Measurements from ENCODE around the gene MYL6B. TPM values are rescaled to one million over a fixed set of nuclear protein-coding genes. Genes with fewer than 3 reads are reported as not detected.

Gene MYL6B
- total RNA-seq (2022; extraction: Qiagen RNA extraction) = 69.1 to 84.7 TPM (median 80.8 TPM) in 5 replicates

GRCh38 chr12:56152132-56152755 lies at the start of gene MYL6B:
Gene MYL6B (plus strand): TSS chr12:56152587. CDS start chr12:56153919, 1,332 bp downstream.

GRCh38 chr12:56104109-56104814 lies 48.1 kb upstream of the MYL6B start, which contains the start of gene PA2G4:
Gene PA2G4 (plus strand): TSS chr12:56104559. CDS start chr12:56104738, 179 bp downstream.

GRCh38 chr12:56116267-56117081 lies 35.9 kb upstream of the MYL6B start, which contains the start of gene RPL41:
Gene RPL41 (plus strand): TSS chr12:56116633.

GRCh38 chr12:56117778-56118687 lies 34.4 kb upstream of the MYL6B start, which contains the start of gene ZC3H10:
Gene ZC3H10 (plus strand): TSS chr12:56118266. CDS start chr12:56120563, 2,297 bp downstream.

GRCh38 chr12:56127888-56128669 lies 24.3 kb upstream of the MYL6B start, which contains the start of gene ESYT1:
Gene ESYT1 (plus strand): TSS chr12:56128267. CDS start chr12:56128320, 53 bp downstream.

GRCh38 chr12:56158029-56158925 lies 5.9 kb downstream of the MYL6B start, which contains the start of gene MYL6:
Gene MYL6 (plus strand): TSS chr12:56158359. CDS start chr12:56158402, 43 bp downstream.

GRCh38 chr12:56189099-56189917 lies 36.9 kb downstream of the MYL6B start, which contains the start of gene SMARCC2:
Gene SMARCC2 (minus strand): TSS chr12:56189483. CDS start chr12:56189461, 22 bp downstream.

Other genes with a start within 250 kb of the MYL6B start
- gene PYM1, start 224.7 kb upstream of the MYL6B start, total RNA-seq (2022; extraction: Qiagen RNA extraction) = 40.4 to 44.4 TPM (median 41.2 TPM) in 5 replicates
- gene DGKA, start 221.4 kb upstream of the MYL6B start, total RNA-seq (2022; extraction: Qiagen RNA extraction) = 17.8 to 23.2 TPM (median 20.7 TPM) in 5 replicates
- 0.70 to 1.5 TPM (median 1.1 TPM) in 5 replicates for gene PMEL, start 186.5 kb upstream of the MYL6B start, total RNA-seq (2022; extraction: Qiagen RNA extraction)
- gene CDK2, start 185.8 kb upstream of the MYL6B start, total RNA-seq (2022; extraction: Qiagen RNA extraction) = 46.6 to 56.3 TPM (median 54.0 TPM) in 5 replicates
- 26.2 to 33.8 TPM (median 32.7 TPM) in 5 replicates for gene RAB5B, start 178.5 kb upstream of the MYL6B start, total RNA-seq (2022; extraction: Qiagen RNA extraction)
- gene SUOX, start 155.3 kb upstream of the MYL6B start, total RNA-seq (2022; extraction: Qiagen RNA extraction) = 7.5 to 10.0 TPM (median 8.7 TPM) in 5 replicates
- 2.0 to 3.0 TPM (median 2.5 TPM) in 5 replicates for gene IKZF4, start 131.5 kb upstream of the MYL6B start, total RNA-seq (2022; extraction: Qiagen RNA extraction)
- 589 to 809 TPM (median 704 TPM) in 5 replicates for gene RPS26, start 110.7 kb upstream of the MYL6B start, total RNA-seq (2022; extraction: Qiagen RNA extraction)
- 0.98 to 2.4 TPM (median 1.1 TPM) in 5 replicates for gene ERBB3, start 72.4 kb upstream of the MYL6B start, total RNA-seq (2022; extraction: Qiagen RNA extraction)
- 263 to 349 TPM (median 284 TPM) in 5 replicates for gene PA2G4, start 48.0 kb upstream of the MYL6B start, total RNA-seq (2022; extraction: Qiagen RNA extraction)
- 4,788 to 5,894 TPM (median 5,599 TPM) in 5 replicates for gene RPL41, start 36.0 kb upstream of the MYL6B start, total RNA-seq (2022; extraction: Qiagen RNA extraction)
- gene ZC3H10, start 34.3 kb upstream of the MYL6B start, total RNA-seq (2022; extraction: Qiagen RNA extraction) = 2.6 to 4.1 TPM (median 2.8 TPM) in 5 replicates
- gene ESYT1, start 24.3 kb upstream of the MYL6B start, total RNA-seq (2022; extraction: Qiagen RNA extraction) = 59.6 to 64.9 TPM (median 64.2 TPM) in 5 replicates
- gene MYL6, start 5.8 kb downstream of the MYL6B start, total RNA-seq (2022; extraction: Qiagen RNA extraction) = 2,187 to 2,775 TPM (median 2,288 TPM) in 5 replicates
- 28.2 to 35.7 TPM (median 31.2 TPM) in 5 replicates for gene SMARCC2, start 36.9 kb downstream of the MYL6B start, total RNA-seq (2022; extraction: Qiagen RNA extraction)
- gene RNF41, start 69.3 kb downstream of the MYL6B start, total RNA-seq (2022; extraction: Qiagen RNA extraction) = 21.7 to 26.5 TPM (median 25.1 TPM) in 5 replicates
- gene NABP2, start 71.8 kb downstream of the MYL6B start, total RNA-seq (2022; extraction: Qiagen RNA extraction) = 54.9 to 59.8 TPM (median 58.5 TPM) in 5 replicates
- gene SLC39A5, start 77.5 kb downstream of the MYL6B start, total RNA-seq (2022; extraction: Qiagen RNA extraction) = 0.05 to 0.08 TPM in 2 of 5 replicates, not detected in the others
- gene ANKRD52, start 105.8 kb downstream of the MYL6B start, total RNA-seq (2022; extraction: Qiagen RNA extraction) = 36.2 to 45.1 TPM (median 38.3 TPM) in 5 replicates
- gene COQ10A, start 114.4 kb downstream of the MYL6B start, total RNA-seq (2022; extraction: Qiagen RNA extraction) = 12.1 to 14.7 TPM (median 14.2 TPM) in 5 replicates
- 144 to 175 TPM (median 152 TPM) in 5 replicates for gene CS, start 147.7 kb downstream of the MYL6B start, total RNA-seq (2022; extraction: Qiagen RNA extraction)
- 108 to 151 TPM (median 138 TPM) in 5 replicates for gene CNPY2, start 163.4 kb downstream of the MYL6B start, total RNA-seq (2022; extraction: Qiagen RNA extraction)
- 10.3 to 14.2 TPM (median 13.9 TPM) in 5 replicates for gene PAN2, start 181.4 kb downstream of the MYL6B start, total RNA-seq (2022; extraction: Qiagen RNA extraction)
- 0.31 to 0.52 TPM (median 0.38 TPM) in 5 replicates for gene IL23A, start 186.3 kb downstream of the MYL6B start, total RNA-seq (2022; extraction: Qiagen RNA extraction)
- gene STAT2, start 207.5 kb downstream of the MYL6B start, total RNA-seq (2022; extraction: Qiagen RNA extraction) = 10.7 to 13.2 TPM (median 11.1 TPM) in 5 replicates
- not detected in 5 replicates for gene APOF, start 210.3 kb downstream of the MYL6B start, total RNA-seq (2022; extraction: Qiagen RNA extraction)

Measured in A549 treated with AZD2906 at 1 μM for 4 hours (cell line).